ENCODE data around the gene GPX4. TPM values are rescaled to one million over a fixed set of nuclear protein-coding genes. Genes with fewer than 3 reads are reported as not detected.
"Not testable (repeated sequence)": the region's sequence is repeated elsewhere in the genome, so short reads cannot be mapped to it uniquely, and the experiment has no call there.

GPX4 gene
- total RNA-seq, 1 donor from 2014 or later, result 115 TPM

DNA sequence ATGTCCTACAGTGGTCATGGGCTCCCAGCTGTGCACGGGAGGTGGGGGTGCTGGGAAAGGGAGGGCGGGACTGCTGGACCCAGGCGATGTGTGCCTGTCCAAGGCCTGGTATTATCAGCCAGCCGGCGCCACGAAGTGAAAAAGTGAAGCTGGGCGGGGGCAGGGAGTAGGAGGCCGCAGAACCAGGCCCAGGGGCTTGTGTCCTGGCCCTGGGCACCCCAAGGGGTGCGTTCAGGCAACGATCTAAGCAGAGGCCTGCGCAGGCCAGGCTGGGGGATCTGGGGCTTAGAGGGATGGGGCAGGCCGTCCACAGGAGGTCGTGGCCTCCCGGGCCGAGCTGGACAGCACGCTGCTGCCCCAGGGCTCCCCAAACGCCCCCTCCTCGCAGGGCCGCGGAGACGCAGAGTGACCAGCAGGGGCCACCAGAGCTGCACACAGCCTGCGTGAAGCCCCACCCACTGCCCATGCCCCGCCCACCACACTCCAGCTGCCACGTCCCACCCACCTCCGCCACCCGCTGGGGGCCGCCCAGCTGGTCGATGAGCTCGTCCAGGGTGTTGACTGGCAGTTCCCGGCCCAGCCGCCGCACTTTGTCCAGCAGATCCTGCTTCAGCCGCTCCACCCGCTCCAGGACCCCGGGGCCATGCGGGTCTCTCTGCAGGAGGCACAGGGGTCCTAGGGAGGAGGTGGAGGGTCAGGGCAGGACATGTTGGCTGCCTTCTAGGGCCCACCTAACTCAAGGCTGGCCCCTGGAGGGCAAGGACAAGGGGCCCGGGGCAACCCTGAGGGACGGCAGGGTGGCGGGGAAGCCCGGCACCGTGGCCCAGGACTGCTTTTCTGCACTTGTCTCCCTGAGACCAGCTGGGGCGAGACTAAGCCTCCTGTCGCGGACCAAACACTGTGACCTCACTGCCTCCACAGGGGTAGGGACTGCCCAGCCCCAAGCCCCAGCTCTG is 9.5 kb downstream of the GPX4 start:
- intact Hi-C loops (cut with micrococcal nuclease), result loop anchor here (5.0 kb wide), 1 partner anchor 79 kb away; no protein-coding TSS in a partner anchor

DNA sequence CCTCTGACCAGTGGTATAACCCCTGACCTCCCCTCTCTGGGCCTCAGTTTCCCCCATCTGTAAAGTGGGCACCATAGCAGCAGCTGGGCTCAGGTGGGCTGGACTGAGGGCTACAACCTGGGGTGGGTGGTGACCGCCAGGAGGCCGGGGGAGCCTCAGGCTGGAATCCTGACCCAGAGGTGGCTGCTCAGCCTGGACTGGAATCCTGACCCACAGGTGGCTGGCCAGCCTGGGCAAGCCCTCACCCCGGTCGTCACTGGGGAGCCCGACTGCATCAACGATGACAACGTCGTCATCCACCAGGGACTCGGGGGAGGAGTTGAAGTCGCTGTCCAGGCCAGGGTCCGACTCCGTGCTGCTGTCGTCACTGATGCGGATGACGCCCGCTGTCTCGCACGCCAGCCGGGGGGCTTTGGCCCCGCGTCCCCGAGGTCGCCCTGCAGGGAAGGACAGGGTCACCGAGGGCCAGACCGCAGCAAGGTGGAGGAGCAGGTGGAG is 10.2 kb downstream of the GPX4 start:
- intact Hi-C loops (cut with micrococcal nuclease), result loop anchor here (5.0 kb wide), 1 partner anchor 78 kb away; no protein-coding TSS in a partner anchor

DNA sequence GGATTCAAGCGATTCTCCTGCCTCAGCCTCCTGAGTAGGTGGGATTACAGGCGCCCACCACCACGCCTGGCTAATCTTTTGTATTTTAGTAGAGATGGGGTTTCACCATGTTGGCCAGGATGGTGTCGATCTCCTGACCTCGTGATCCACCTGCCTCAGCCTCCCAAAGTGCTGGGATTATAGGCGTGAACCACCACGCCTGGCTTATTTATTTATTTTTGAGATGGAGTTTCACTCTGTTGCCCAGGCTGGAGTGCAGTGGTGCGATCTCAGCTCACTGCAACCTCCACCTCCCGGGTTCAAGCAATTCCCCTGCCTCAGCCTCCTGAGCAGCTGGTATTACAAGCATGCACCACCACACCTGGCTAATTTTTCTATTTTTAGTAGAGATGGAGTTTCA is 10.9 kb downstream of the GPX4 start:
- intact Hi-C loops (cut with micrococcal nuclease), result loop anchor here (5.0 kb wide), 1 partner anchor 78 kb away; no protein-coding TSS in a partner anchor

GRCh38 chr19:1115646-1116420 is 12.0 kb downstream of the GPX4 start:
- intact Hi-C loops (cut with micrococcal nuclease), result no loop called here

GRCh38 chr19:1116726-1117581 is 13.2 kb downstream of the GPX4 start:
- intact Hi-C loops (cut with micrococcal nuclease), result no loop called here

DNA sequence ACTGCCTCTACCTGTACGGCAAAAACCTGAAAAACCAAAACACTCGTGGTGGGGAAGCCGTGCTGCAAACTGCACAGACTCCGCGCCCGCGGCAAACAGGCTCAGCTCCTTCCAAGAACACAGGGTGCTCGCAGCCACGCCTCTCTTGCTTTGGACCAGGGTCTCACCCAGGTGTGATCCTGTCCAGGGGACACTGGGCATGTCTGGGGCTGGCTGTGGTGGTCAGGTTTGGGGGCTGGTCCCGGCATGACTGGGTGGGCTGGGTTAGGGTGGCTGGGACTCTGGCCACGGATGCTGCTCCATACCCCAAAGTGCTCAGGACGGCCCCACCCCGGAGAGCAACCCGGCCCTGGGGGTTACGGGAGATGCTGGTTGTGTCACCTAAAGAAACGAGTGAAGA is 13.9 kb downstream of the GPX4 start:
- intact Hi-C loops (cut with micrococcal nuclease), result no loop called here

- intact Hi-C loops (cut with micrococcal nuclease), result no loop called here
Measured at GRCh38 chr19:1118999-1119398, 15.2 kb downstream of the GPX4 start.

DNA sequence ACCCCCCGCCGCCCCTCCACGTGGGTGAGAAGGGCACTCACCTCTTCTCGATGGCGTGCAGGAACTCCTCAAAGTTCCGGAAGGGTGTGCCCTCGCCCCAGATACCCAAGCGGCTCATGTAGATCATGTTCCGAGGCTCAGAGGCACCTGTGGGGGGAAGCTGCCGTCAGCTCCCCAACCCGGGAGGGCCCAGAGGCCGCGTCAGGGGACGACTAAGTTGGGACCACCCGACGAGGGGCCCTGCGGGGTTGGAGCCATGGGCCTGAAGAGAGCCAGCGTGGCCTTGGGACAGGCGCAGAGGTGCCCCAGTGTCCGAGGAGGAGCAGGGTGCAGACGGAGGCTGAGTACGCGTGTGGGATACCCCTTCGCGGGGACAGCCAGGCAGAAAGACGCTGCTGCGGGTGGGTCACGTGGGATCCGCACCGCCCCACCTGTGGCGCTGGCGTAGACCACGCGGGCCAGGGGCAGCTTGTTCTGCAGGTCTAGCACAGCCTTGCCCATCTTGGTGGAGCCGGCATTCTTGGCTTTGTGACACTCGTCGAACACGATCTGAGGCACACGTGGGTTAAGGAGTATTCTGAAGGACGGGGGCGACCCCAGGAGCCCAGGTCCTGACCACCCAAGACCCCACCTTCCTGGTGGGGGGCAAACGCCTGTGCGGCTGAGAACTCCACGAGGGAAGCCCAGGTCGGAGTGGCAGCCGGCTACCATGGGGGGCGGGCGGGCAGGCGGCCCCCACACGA is 15.9 kb downstream of the GPX4 start:
- intact Hi-C loops (cut with micrococcal nuclease), result no loop called here

DNA sequence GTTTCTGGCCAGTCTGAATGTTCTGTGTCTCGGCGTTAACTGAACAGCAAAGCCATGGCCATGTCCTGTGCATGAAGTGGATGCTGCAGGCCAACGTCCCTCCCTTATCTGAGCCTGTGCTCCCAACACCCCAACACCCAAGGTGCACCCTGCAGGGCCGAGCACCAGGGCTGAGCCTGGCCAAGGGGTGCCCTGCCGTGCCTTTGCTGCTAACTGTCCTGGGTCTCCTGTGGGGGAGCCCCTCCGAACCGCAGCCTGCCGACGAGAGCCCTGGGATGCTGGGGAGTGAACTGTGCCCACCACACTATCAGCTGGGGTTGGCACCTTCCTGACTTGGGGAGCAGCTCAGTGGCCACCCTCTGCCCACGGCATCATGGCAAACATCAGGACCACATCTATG is 17.6 kb downstream of the GPX4 start:
- intact Hi-C loops (cut with micrococcal nuclease), result no loop called here

DNA sequence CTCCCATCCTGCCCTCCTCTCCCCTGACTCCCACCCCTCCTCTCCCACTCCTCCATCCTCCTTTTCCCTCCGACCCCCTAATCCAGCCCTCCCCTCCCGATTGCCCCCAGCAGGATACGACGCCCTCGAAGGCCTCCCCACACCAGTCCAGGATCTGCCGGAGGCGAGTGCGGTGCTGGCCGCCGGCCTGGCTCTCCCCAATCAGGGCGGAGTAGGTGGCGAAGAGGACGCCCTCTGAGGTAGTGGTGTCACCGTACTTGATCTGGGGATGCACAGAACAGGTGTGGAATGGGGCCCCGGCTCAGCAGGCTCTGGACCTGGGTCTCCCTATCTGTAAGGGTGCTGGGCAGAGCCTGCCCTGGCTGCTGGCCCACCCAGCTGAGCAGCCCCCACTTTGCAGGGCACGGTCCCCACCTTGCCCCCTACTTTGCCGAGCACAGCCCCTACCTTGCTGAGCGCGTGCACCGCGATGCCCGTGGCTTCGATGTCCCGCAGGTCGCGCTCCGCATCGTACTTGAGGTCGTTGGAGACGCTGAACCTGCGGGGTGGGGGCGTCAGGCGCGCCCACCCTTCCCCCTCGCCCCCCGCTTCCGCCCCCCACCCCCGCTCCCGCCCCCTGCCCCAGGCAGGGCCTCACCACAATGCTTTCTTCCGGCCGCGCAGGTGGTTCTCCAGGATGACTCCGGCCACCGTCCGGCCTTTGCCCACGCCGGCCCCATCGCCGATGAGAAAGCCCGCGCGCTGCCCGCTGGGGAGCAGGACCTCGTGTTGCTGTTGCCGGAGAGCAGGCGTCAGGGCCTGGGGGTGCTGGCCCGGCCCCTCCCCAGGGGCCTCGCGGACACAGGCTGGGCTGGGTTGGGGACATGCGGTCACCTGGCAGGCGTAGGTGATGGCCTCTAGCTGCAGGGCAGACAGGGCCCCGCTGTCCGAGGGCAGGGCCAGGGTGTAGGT is 18.5 kb downstream of the GPX4 start:
- intact Hi-C loops (cut with micrococcal nuclease), result no loop called here

DNA sequence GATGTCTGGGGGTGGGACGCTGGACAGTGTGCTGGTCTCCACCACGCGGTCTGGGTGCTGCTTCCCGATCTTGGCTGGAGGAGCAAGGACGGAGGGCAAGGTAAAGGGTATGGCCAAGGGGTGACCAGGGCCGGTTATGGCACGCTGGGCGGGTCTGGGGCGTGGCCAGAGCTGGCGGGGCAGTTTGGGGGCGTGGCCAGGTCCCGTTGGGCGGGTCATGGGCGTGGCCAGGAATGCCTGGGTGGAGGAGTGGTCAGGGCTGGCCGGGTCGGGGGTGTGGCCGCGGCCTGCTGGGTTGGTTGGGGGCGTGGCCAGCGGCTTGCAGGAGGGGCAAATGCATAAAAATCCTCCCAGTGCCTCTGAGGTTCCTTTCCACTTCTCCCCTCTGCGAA is 19.2 kb downstream of the GPX4 start:
- intact Hi-C loops (cut with micrococcal nuclease), result no loop called here

DNA sequence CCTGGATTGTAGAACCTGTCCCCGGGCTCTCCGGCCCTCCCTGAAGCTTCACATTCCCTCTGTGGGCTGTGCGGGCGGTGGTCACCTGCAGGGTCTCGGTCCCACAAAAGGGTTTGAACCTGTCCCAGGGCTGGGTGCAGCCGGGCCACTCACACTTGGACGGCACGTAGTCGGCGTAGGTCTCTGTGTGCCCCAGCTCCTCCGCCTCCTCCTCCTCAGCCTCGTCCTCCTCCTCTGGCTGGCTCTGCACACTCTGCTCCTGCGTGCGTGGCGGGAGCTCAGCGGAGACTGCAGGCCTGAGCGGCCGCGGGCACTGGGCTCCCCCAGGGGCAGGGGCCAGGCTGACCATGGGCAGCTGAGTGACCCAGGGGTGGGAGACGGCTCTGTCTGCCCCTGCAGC is 19.6 kb downstream of the GPX4 start:
- intact Hi-C loops (cut with micrococcal nuclease), result no loop called here

DNA sequence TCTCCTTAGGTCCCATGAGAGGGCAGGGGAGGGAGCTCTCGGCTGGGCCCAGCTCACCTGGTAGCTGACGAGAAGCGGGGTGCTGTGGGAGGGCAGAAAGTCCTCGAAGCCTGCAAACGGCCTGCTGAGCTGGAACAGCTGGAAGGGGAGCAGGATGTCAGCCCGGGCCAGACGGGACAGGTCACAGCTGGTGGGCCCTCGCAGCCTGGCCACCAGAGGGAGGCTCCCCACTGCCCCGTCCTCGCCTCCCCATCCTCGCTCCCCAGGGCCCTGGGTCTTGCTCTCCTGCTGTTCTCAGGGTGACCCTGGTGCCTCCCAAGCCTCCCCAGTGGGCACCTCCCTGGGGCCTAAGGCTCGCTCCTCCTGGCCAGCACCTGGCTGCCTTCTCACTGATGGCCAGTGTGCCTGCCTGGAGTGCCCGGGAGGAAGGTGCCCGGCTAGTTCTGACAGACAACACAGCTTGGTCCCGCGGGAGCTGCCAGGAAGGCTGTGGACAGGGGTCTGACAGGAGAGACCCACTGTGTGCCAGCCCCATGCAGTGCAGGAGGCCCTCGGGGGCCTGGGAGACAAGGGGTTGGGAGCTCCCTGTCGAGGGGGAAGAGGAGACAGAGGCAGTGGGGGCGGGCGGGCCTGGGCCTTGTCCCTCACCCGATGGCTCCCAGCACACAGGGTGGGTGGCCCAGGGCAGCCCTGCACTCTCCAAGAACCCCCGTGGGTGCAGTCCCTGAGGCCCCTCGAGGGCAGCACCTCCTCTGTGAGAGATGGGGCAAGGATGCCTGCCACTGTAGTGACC is 20.3 kb downstream of the GPX4 start:
- intact Hi-C loops (cut with micrococcal nuclease), result no loop called here

- intact Hi-C loops (cut with micrococcal nuclease), result no loop called here
Measured at GRCh38 chr19:1125601-1126467, 22.0 kb downstream of the GPX4 start.

GRCh38 chr19:1126984-1127760 is 23.4 kb downstream of the GPX4 start:
- intact Hi-C loops (cut with micrococcal nuclease), result no loop called here

DNA sequence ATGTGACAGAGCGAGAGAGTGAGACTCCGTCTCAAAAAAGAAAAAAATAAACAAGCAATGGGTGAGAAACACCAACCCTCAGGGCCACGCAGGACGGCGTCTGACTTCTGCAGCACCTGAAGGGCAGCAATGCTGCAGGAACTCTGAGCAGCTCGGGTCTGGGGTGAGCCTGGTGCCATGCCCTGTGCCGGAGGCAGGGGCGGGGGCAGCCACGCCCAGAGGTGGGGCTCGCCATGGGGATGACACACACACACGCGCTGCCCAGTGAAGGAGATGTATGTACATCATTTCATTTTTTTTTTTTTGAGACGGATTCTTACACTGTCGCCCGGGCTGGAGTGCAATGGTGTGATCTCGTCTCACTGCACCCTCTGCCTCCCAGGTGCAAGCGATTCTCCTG is 24.3 kb downstream of the GPX4 start:
- intact Hi-C loops (cut with micrococcal nuclease), result no loop called here

- intact Hi-C loops (cut with micrococcal nuclease), result not testable (repeated sequence)
Measured at GRCh38 chr19:1129084-1129483, 25.3 kb downstream of the GPX4 start.

Data from T-helper 2 cell treated with Interferon-gamma antibody and Interleukin-4, amounts not matched to agents 100 ng/mL and 5 ng/mL, for 36 hours (primary cell).